Chondrocyte (in vitro differentiated cells): ENCODE results near the gene FAR2. TPM values are rescaled to one million over a fixed set of nuclear protein-coding genes. Genes with fewer than 3 reads are reported as not detected.

Experiments
- DNase-seq: peaks from one replicate; pipeline ENCODE4 v3.0.0; 2021; ENCODE audit warnings: mixed read lengths, low spot score
- H3K27ac Mint-ChIP-seq: one replicate; pipeline ENCODE4 v1.8.0; 2021; ENCODE audit warnings: mild to moderate bottlenecking, moderate library complexity, mixed read lengths; ENCODE audit not compliant: unreplicated experiment
- H3K27me3 Mint-ChIP-seq: 2 replicates; pipeline ENCODE4 v1.8.0; 2021; ENCODE audit warnings: low read depth, mixed read lengths
- H3K36me3 Mint-ChIP-seq: 2 replicates; pipeline ENCODE4 v1.8.0; 2021; ENCODE audit warnings: low read depth, mixed read lengths
- H3K4me1 Mint-ChIP-seq: 2 replicates; pipeline ENCODE4 v1.8.0; 2021; ENCODE audit warnings: low read depth, mild to moderate bottlenecking, mixed read lengths
- H3K4me3 Mint-ChIP-seq: one replicate; pipeline ENCODE4 v1.8.0; 2021; ENCODE audit warnings: mild to moderate bottlenecking, moderate library complexity, mixed read lengths; ENCODE audit not compliant: unreplicated experiment
- H3K9me3 Mint-ChIP-seq: 2 replicates; pipeline ENCODE4 v1.8.0; 2021; ENCODE audit warnings: low read depth, mixed read lengths
- CTCF ChIP-seq: fragments of 200-600 bp; sonication (generic); IDR thresholded peaks from 2 replicates; pipeline ENCODE4 v1.5.0; 2021; ENCODE audit warnings: antibody characterized with exemption, mild to moderate bottlenecking, moderate library complexity
- total RNA-seq: library from RNA; stranded (reverse); gene quantifications from 3 replicates; pipeline ENCODE4 v1.2.1, GENCODE V29; 2021

Gene FAR2
- total RNA-seq, 1 donor from 2014 or later: 19.6 TPM

- no peak for TF ChIP-seq CTCF
- Mint-ChIP-seq H3K27ac (no peak overlapping the region), H3K4me1 (no peaks in the 10 kb centered on the region), H3K36me3 (no peaks in the 10 kb centered on the region), H3K9me3 (no peaks in the 10 kb centered on the region), H3K4me3 (no peak overlapping the region), H3K27me3 (no peaks in the 10 kb centered on the region)
- no peak for DNase-seq
These were observed 157.6 kb downstream of the FAR2 start for GRCh38 chr12:29306682-29307081.

- TF ChIP-seq CTCF: peak; percentile 83
- Mint-ChIP-seq H3K27ac (no peak overlapping the region), H3K4me1 (no peaks in the 10 kb centered on the region), H3K27me3 (no peaks in the 10 kb centered on the region), H3K9me3 (no peaks in the 10 kb centered on the region), H3K36me3 (peaks cover 2% of the 10 kb centered on the region), H3K4me3 (no peak overlapping the region)
- DNase-seq: no peak
These were observed 160.3 kb downstream of the FAR2 start for GRCh38 chr12:29309320-29309902.

GRCh38 chr12:29310899-29311298, 161.8 kb downstream of the FAR2 start:
- Mint-ChIP-seq H3K27ac (no peak overlapping the region), H3K36me3 (peaks cover 2% of the 10 kb centered on the region), H3K9me3 (no peaks in the 10 kb centered on the region), H3K4me1 (no peaks in the 10 kb centered on the region), H3K4me3 (no peak overlapping the region), H3K27me3 (no peaks in the 10 kb centered on the region)
- DNase-seq: no peak
- TF ChIP-seq CTCF: no peak

GRCh38 chr12:29314416-29314815, 165.3 kb downstream of the FAR2 start:
- Mint-ChIP-seq H3K9me3 (no peaks in the 10 kb centered on the region), H3K4me3 (no peak overlapping the region), H3K27me3 (no peaks in the 10 kb centered on the region), H3K36me3 (peaks cover 2% of the 10 kb centered on the region), H3K4me1 (peaks cover 12% of the 10 kb centered on the region), H3K27ac (no peak overlapping the region)
- TF ChIP-seq CTCF: no peak
- DNase-seq: no peak

GRCh38 chr12:29316752-29317151, 167.7 kb downstream of the FAR2 start:
- Mint-ChIP-seq H3K27me3 (no peaks in the 10 kb centered on the region), H3K36me3 (peaks cover 3% of the 10 kb centered on the region), H3K27ac (no peak overlapping the region), H3K9me3 (no peaks in the 10 kb centered on the region), H3K4me1 (peaks cover 12% of the 10 kb centered on the region), H3K4me3 (no peak overlapping the region)
- no peak for TF ChIP-seq CTCF
- DNase-seq: no peak
